ENCODE measurements around the gene RASL10B.
A peak's percentile ranks its signal among the peaks of the same experiment; 100 is the strongest.

Gene RASL10B

GRCh38 chr17:35732806-35733136, 1.3 kb downstream of the RASL10B start:
- Histone ChIP-seq H3K4me3 (ENCODE audit: low read length) (peak overlapping the region; percentile 93), H3K9ac (ENCODE audit: low read length) (peak overlapping the region; percentile 65; the same call in 1 of the 2 replicates), H3K27me3 (ENCODE audit: low read depth, low read length) (no peaks in the 10 kb centered on the region), H3K79me2 (ENCODE audit: low read length) (peaks cover 9% of the 10 kb centered on the region), H2AFZ (ENCODE audit: low read depth, low read length) (no peak overlapping the region), H3K4me1 (ENCODE audit: low read length) (peaks cover 14% of the 10 kb centered on the region), H4K20me1 (ENCODE audit: insufficient read depth, low read length) (no peaks in the 10 kb centered on the region), H3K27ac (ENCODE audit: low read length) (no peak overlapping the region), H3K4me2 (ENCODE audit: low read length) (peak overlapping the region; percentile 87), H3K36me3 (replicated peaks; ENCODE audit: low read depth, low read length) (no peaks in the 10 kb centered on the region), H3K9me3 (ENCODE audit: insufficient read depth, low read length) (no peaks in the 10 kb centered on the region)
- TF ChIP-seq EZH2phosphoT487 (IDR thresholded peaks at IDR 0.05; ENCODE audit: low read depth) (no peak), CTCF (IDR thresholded peaks at IDR 0.05; ENCODE audit: low read depth, low read length) (no peak)

DNA sequence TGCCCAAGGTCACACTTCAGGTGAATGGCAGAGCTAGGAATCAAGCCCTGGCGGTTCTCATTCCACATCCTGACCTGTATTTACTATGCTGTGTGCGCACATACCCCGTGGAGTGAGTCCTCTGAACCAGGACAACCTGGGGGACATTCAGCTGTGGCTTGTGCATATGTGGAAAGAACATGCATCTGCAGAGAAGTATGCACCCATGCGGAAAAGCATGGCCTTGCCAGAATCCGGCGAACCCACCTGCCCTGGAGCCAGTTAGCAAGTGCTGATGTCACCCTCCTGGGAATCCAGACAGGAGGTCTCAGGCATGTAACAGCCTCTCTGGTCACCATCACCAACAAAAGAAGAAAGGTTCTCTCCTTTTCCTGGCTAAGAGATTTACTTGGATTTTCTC, 1.9 kb downstream of the RASL10B start:
- TF ChIP-seq EZH2phosphoT487 (IDR thresholded peaks at IDR 0.05; ENCODE audit: low read depth) (no peak), CTCF (IDR thresholded peaks at IDR 0.05; ENCODE audit: low read depth, low read length) (no peak)
- peaks cover 14% of the 10 kb centered on the region for H3K4me1 ChIP-seq (ENCODE audit: low read length)
- no peak overlapping the region for H3K4me3 ChIP-seq (ENCODE audit: low read length)
- no peaks in the 10 kb centered on the region for H4K20me1 ChIP-seq (ENCODE audit: insufficient read depth, low read length)
- H3K9ac ChIP-seq (ENCODE audit: low read length): no peak overlapping the region
- H3K27ac ChIP-seq (ENCODE audit: low read length): no peak overlapping the region
- peaks cover 9% of the 10 kb centered on the region for H3K79me2 ChIP-seq (ENCODE audit: low read length)
- H3K9me3 ChIP-seq (ENCODE audit: insufficient read depth, low read length): no peaks in the 10 kb centered on the region
- no peak overlapping the region for H2AFZ ChIP-seq (ENCODE audit: low read depth, low read length)
- H3K4me2 ChIP-seq (ENCODE audit: low read length): no peak overlapping the region
- no peaks in the 10 kb centered on the region for H3K27me3 ChIP-seq (ENCODE audit: low read depth, low read length)
- H3K36me3 ChIP-seq (replicated peaks; ENCODE audit: low read depth, low read length): no peaks in the 10 kb centered on the region

DNA sequence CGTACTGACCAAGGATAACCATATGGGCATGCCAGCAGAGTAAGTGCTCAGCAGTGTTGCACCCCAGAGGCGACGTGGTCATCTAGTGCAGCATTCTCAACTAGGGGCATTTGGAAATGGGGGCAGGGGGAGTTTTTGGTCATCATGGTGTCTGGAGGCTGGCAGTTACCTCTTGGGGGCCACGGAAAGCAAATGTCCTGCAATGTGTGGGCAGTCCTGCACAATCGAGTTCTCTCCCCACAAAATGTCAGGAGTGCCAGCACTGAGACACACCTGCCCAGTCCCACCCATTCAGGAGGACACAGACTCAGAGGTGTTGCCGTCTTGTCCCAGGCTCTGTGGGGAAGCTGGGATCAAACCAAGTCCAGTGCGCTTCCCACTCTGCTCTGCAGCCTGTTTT, 3.0 kb downstream of the RASL10B start:
- H4K20me1 ChIP-seq (ENCODE audit: insufficient read depth, low read length): no peaks in the 10 kb centered on the region
- no peak overlapping the region for H3K4me3 ChIP-seq (ENCODE audit: low read length)
- H3K27ac ChIP-seq (ENCODE audit: low read length): no peak overlapping the region
- peaks cover 9% of the 10 kb centered on the region for H3K79me2 ChIP-seq (ENCODE audit: low read length)
- peaks cover 14% of the 10 kb centered on the region for H3K4me1 ChIP-seq (ENCODE audit: low read length)
- H3K36me3 ChIP-seq (replicated peaks; ENCODE audit: low read depth, low read length): no peaks in the 10 kb centered on the region
- H2AFZ ChIP-seq (ENCODE audit: low read depth, low read length): no peak overlapping the region
- H3K4me2 ChIP-seq (ENCODE audit: low read length): no peak overlapping the region
- H3K27me3 ChIP-seq (ENCODE audit: low read depth, low read length): no peaks in the 10 kb centered on the region
- H3K9ac ChIP-seq (ENCODE audit: low read length): no peak overlapping the region
- H3K9me3 ChIP-seq (ENCODE audit: insufficient read depth, low read length): no peaks in the 10 kb centered on the region
- no peak for TF ChIP-seq CTCF (IDR thresholded peaks at IDR 0.05; ENCODE audit: low read depth, low read length)
- TF ChIP-seq EZH2phosphoT487 (IDR thresholded peaks at IDR 0.05; ENCODE audit: low read depth): no peak

- Histone ChIP-seq H3K4me1 (ENCODE audit: low read length) (peaks cover 14% of the 10 kb centered on the region), H3K79me2 (ENCODE audit: low read length) (peaks cover 9% of the 10 kb centered on the region), H3K9ac (ENCODE audit: low read length) (no peak overlapping the region), H2AFZ (ENCODE audit: low read depth, low read length) (no peak overlapping the region), H3K4me3 (ENCODE audit: low read length) (no peak overlapping the region), H3K36me3 (replicated peaks; ENCODE audit: low read depth, low read length) (no peaks in the 10 kb centered on the region), H3K9me3 (ENCODE audit: insufficient read depth, low read length) (no peaks in the 10 kb centered on the region), H3K4me2 (ENCODE audit: low read length) (no peak overlapping the region), H3K27me3 (ENCODE audit: low read depth, low read length) (no peaks in the 10 kb centered on the region), H3K27ac (ENCODE audit: low read length) (no peak overlapping the region), H4K20me1 (ENCODE audit: insufficient read depth, low read length) (no peaks in the 10 kb centered on the region)
- TF ChIP-seq CTCF (IDR thresholded peaks at IDR 0.05; ENCODE audit: low read depth, low read length): no peak
- no peak for TF ChIP-seq EZH2phosphoT487 (IDR thresholded peaks at IDR 0.05; ENCODE audit: low read depth)
Observed at GRCh38 chr17:35735036-35735805, 3.8 kb downstream of the RASL10B start.

Measured in OCI-LY3 (cell line).